Gastrocnemius medialis (tissue), 4 donors: ENCODE data around the gene TM2D3.

ENCODE experiments used
- POLR2A ChIP-seq, 2 donors: fragments of 450-650 bp; IDR thresholded peaks; one replicate each; pipeline ENCODE4 v1.6.1; 2017; ENCODE audit warnings: antibody characterized with exemption in 2 of 2, mild to moderate bottlenecking in 2 of 2, moderate library complexity in 2 of 2
- TF ChIP-seq, protein P1 (sequence below), 5 experiments: fragments of 450-650 bp in 3 of 5; fragments of 200-600 bp in 2 of 5; sonication (generic) in 2 of 5; IDR thresholded peaks in 4 of 5; conservative IDR thresholded peaks in 1 of 5; 1 replicate in 4 of 5; 2 replicates in 1 of 5; pipeline ENCODE4 v1.5.1; 2016 to 2019; ENCODE audit warnings: antibody characterized with exemption in 5 of 5, mild to moderate bottlenecking in 3 of 5, moderate library complexity in 3 of 5

DNA sequence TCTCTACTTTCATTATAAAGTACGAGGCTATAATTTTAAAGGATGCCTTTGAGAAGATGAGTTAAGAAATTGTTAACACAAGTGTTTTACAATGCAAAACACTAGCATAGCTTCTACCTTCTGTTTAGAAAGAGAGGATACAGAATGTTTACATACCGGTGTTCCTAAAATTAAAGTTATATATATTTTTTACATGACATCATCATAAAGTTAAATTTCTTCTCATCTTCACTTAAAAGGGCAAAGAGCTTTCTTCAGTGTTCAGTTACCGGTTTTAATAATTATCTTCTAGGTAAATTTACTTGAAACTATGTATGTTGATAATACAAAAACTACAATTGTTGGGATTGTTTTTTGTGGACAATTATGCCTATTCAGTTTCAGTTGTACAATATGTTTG is 32.7 kb upstream of the TM2D3 start:
- no peak for TF ChIP-seq POLR2A (IDR thresholded peaks at IDR 0.05)
- TF ChIP-seq, protein P1, sequence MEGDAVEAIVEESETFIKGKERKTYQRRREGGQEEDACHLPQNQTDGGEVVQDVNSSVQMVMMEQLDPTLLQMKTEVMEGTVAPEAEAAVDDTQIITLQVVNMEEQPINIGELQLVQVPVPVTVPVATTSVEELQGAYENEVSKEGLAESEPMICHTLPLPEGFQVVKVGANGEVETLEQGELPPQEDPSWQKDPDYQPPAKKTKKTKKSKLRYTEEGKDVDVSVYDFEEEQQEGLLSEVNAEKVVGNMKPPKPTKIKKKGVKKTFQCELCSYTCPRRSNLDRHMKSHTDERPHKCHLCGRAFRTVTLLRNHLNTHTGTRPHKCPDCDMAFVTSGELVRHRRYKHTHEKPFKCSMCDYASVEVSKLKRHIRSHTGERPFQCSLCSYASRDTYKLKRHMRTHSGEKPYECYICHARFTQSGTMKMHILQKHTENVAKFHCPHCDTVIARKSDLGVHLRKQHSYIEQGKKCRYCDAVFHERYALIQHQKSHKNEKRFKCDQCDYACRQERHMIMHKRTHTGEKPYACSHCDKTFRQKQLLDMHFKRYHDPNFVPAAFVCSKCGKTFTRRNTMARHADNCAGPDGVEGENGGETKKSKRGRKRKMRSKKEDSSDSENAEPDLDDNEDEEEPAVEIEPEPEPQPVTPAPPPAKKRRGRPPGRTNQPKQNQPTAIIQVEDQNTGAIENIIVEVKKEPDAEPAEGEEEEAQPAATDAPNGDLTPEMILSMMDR (IDR thresholded peaks at IDR 0.05 in 4 of 5, conservative IDR thresholded peaks at IDR 0.05 in 1 of 5) = no peak
